CD4-positive, alpha-beta T cell treated with Interferon gamma for 1 hour (primary cell): ENCODE data around the gene VMP1.
"Not testable (repeated sequence)": the region's sequence is repeated elsewhere in the genome, so short reads cannot be mapped to it uniquely, and the experiment has no call there.

Source experiments
- DNase-seq: peaks from one replicate; pipeline ENCODE4 v3.0.0-alpha.2; 2020

The VMP1 gene

GRCh38 chr17:59873414-59873813 is 166.0 kb downstream of the VMP1 start:
- not testable (repeated sequence) for DNase-seq

- no peak for DNase-seq
These were observed 166.9 kb downstream of the VMP1 start for GRCh38 chr17:59874376-59874775.

- DNase-seq, result no peak
These were observed 168.7 kb downstream of the VMP1 start for GRCh38 chr17:59876107-59876506.

GRCh38 chr17:59877965-59878364 is 170.5 kb downstream of the VMP1 start:
- DNase-seq, result no peak

GRCh38 chr17:59878624-59879023 is 171.2 kb downstream of the VMP1 start:
- no peak for DNase-seq

- DNase-seq, result no peak
These were observed 177.4 kb downstream of the VMP1 start for GRCh38 chr17:59884861-59885260.

GRCh38 chr17:59888145-59888750 is 180.8 kb downstream of the VMP1 start:
- DNase-seq, result no peak

- DNase-seq, result no peak
These were observed 183.3 kb downstream of the VMP1 start for GRCh38 chr17:59890720-59891119.
